ENCODE results near the gene TIAM1.
A peak's percentile ranks its signal among the peaks of the same experiment; 100 is the strongest.

Gene TIAM1

GRCh38 chr21:31332525-31332924 is 11.5 kb downstream of the TIAM1 start:
- DNase-seq (ENCODE audit: low read depth), result no peak

- no peak for DNase-seq (ENCODE audit: low read depth)
Measured at GRCh38 chr21:31331231-31331630, 12.8 kb downstream of the TIAM1 start.

- no peak for DNase-seq (ENCODE audit: low read depth)
Measured at GRCh38 chr21:31330144-31330483, 13.9 kb downstream of the TIAM1 start.

- DNase-seq (ENCODE audit: low read depth), result no peak
Measured at GRCh38 chr21:31329456-31330143, 14.5 kb downstream of the TIAM1 start.

DNA sequence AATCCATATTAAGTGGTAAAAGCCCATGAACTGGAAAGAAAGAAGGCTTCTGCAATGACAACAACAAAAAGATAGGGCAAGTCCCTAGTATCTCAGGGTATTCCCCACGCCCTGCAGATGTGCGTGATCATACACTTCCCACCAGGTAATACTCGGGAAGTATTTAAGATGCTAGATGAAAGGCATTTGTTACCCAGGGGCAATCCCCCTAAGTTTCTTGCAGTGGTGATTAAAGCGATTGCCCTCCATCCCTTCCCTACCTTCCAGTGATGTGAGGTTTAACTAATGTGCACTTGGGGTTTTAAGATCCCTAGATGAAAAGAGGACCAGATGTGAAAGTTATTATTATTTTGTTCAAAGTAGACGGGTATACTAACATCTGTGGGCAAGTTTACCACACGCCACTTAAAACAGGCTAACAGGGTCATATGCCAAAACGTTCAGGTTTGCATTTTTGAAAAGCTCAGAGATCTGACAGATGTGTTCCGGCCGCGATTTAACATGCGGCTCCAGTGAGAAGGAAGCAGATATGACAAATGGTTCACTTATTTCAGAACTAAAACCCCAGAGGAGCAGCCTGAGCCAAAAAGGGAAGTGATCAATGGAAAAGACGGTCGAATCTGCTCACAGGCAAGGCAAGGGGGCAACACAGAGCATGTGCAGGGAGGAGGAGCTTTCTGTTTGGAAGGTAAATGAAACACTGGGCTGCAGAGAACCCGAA is 17.4 kb downstream of the TIAM1 start:
- peak; percentile 38 for DNase-seq (ENCODE audit: low read depth)

GRCh38 chr21:31318971-31319370 is 25.1 kb downstream of the TIAM1 start:
- no peak for DNase-seq (ENCODE audit: low read depth)

DNA sequence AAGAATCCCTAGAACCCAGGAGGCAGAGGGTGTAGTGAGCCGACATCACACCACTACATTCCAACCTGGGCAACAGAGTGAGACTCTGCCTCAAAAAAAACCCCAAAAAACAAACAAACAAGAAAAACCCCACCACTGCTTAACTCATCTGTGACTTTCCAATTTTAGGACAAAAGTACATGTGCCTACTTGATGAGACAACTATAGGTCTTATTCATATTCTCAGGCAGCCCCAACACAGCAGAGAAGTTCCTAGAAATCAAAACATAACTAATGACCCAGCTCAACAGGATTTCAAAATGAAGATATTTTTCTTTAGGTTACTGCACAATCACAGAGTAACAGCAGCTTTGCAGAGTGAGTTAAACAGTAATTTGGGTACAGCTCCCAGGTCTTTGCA is 26.4 kb downstream of the TIAM1 start:
- DNase-seq (ENCODE audit: low read depth), result no peak

GRCh38 chr21:31316488-31317169 is 27.4 kb downstream of the TIAM1 start:
- DNase-seq (ENCODE audit: low read depth), result no peak

DNA sequence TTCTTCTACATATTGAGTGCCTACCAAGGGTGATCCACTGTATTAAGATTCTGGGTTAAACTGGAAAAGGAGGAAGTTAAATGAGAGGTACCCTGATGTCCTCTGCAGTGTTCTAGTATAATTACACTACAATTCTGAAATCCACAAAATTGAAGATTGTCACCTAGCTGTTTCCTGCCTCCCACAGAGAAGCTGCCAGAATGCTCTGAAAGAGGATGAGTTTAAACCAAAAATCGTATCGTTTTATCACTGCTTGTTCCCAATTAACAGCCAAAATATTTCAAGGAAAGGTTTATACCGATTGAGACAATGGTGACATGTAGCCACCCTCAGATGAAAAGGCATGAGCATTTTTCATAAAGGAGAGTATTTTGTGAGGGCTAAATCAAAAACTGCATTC is 28.0 kb downstream of the TIAM1 start:
- no peak for DNase-seq (ENCODE audit: low read depth)

GRCh38 chr21:31310750-31311149 is 33.3 kb downstream of the TIAM1 start:
- no peak for DNase-seq (ENCODE audit: low read depth)

GRCh38 chr21:31308584-31308983 is 35.5 kb downstream of the TIAM1 start:
- DNase-seq (ENCODE audit: low read depth), result no peak

DNA sequence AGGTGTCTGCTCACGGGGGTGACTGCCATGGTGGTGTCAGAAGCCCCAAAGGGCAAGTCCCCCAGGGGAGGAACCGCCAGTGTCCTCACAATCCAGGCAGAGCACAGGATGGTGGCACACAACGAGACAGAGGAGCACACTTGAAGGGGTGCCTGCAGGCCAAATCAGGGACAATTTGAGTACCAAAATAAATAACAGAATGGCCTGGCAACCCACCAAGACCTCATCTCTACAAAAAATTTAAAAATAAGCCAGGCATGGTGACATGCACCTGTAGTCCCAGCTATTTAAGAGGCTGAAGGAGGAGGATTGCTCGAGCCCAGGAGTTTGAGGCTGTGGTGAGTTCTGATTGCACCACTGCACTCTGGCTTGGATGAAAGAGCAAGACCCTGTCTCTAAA is 38.2 kb downstream of the TIAM1 start:
- DNase-seq (ENCODE audit: low read depth), result no peak

DNA sequence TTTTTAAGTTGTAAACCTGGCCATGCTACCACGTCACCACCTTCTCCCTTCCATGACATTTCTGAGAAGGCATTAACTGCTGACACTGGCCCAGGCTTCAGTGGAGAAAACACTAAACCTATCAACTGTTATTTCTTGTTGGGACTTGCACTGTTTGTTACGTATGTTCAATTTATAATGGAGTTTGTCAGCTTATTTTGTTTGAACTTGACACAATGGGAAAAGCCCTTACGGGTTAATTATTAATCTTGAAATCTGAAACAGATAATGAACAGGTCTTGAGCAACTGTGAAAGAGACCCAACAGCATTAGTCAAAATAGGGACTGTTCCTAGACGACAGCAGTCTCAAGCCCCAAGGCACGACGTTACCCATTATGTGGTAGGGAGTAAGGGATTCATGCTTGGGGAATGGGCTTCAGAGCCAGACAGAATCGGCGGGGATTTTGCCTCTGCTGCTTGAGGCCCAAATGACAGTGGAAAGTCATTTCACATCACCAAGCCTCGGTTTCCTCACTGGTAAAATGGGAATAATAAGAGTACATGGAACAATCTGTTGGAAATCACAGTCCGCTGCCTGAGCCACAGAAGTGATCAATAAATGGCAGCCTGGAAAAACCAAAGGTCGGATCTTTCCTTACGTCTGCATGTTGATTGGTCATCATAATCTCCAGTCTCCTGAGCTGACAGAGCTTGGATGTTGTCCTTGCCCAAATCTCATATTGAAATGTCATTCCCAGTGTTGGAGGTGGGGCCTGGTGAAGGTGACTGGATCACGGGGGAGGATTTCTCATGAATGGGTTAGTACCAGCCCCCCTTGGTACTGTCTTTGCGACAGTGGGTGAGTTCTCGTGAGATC is 44.5 kb downstream of the TIAM1 start:
- DNase-seq (ENCODE audit: low read depth), result no peak

GRCh38 chr21:31298618-31299269 is 45.3 kb downstream of the TIAM1 start:
- no peak for DNase-seq (ENCODE audit: low read depth)

DNA sequence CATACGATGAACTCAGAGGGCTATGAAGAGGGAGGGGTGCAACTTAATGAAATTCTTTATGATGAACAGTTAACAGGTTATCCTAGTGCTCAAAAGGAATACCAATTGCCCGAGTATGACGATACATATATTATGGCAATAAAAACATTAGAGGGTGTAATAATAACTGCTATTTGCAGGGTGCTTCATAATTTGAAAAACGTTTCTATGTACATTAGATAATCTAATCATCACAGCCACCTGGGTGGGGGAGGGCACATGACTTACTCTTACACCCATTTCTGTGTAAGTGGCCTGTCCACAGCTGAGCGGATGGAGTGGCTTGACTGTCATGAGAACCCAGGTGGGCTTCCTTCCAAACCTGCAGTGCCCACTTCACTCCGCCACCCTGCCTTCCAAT is 46.3 kb downstream of the TIAM1 start:
- no peak for DNase-seq (ENCODE audit: low read depth)

DNA sequence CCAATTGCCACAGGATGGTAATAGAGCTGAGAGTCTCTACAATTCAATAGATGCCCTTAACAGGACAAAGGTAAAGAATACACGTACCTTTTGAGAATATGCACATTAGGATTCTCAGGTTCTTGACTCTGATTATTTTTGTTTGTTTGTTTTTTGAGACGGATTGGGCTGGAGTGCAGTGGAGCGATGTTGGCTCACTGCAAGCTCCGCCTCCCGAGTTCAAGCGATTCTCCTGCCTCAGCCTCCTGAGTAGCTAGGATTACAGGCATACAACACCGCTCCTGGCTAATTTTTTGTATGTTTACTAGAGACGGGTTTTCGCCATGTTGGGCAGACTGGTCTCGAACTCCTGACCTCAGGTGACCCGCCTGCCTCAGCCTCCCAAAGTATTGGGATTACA is 48.4 kb downstream of the TIAM1 start:
- no peak for DNase-seq (ENCODE audit: low read depth)

DNA sequence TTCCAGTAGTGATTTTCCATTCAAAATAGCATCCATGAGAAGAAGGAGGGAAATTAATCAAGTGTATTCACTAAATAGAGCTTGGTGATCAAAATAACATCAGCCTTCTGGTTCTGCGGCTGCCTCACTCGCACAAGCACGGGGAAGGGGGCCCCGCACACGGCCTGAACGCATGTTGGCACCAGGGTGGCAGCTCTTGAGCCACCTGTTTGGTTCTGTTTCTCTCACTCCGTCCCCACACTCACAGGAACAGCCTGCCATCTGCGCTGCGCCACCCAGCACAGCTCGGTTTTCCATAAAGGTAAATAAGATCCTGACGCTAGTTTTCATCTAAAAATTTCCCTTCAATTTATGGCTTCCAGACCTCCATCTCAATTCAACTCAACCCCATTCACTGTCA is 49.4 kb downstream of the TIAM1 start:
- DNase-seq (ENCODE audit: low read depth), result no peak

DNA sequence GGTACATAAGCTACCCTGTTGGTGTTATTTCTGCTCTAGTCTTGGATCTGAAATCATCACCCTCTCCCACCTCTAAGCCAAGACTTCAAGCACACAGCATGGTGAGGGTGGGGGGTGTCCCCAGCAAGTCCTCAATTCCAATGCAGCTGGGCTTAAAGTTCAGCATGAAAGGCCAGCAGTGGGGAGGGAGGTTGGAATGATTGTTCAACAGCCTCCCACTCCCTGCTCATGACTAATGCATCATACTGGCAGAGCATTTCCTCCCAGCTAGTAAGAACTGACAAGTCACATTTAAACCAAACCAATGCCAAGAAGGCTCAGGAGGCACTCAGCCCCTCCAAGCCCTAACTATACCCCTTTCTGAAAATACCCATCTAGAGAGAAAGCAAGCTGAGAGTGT is 50.1 kb downstream of the TIAM1 start:
- no peak for DNase-seq (ENCODE audit: low read depth)

GRCh38 chr21:31290765-31291164 is 53.3 kb downstream of the TIAM1 start:
- no peak for DNase-seq (ENCODE audit: low read depth)

DNA sequence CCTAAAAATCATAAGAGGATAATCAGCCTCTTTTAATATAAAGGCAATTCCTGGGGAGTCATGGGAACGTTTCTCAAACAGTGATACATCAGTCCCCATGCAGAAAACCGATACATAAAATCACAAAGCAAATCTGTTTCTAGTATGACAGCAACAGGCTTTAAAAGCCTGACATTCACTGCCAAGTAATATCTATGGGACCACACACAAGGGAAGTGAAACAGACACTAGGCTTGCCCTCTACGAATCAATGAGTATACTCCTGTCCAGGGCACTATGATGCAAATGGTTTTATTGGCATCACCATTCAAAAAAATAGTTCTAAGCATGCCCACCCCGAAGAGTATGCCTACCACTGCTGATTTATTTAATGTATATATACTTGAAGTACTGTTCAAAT is 54.4 kb downstream of the TIAM1 start:
- no peak for DNase-seq (ENCODE audit: low read depth)

DNA sequence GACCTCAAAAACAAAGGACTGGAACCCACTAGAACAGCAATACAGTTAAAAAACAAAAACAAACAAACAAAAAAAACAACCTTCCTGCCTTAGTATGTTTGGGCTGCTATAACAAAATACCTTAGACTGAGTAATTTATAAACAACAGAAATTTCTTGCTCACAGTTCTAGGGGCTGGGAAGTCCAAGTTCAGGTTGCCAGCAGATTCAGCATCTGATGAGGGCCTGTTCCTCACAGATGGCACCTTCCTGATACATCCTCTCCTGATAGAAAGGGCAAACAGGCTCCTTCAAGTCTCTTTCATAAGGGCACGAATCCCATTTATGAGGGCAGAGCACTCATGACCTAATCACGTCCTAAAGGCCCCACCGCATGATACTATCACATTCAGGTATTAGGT is 55.9 kb downstream of the TIAM1 start:
- no peak for DNase-seq (ENCODE audit: low read depth)

- DNase-seq (ENCODE audit: low read depth), result no peak
Measured at GRCh38 chr21:31287201-31287600, 56.9 kb downstream of the TIAM1 start.
